Right lobe of liver (tissue), 4 donors: Measurements from ENCODE around the gene ZDHHC14.

ENCODE experiments used
- POLR2A ChIP-seq: fragments of 450-650 bp; IDR thresholded peaks from one replicate; pipeline ENCODE4 v1.6.1; 2017; ENCODE audit warnings: antibody characterized with exemption, mild to moderate bottlenecking
- TF ChIP-seq, protein P1 (sequence below), 4 donors: fragments of 200-600 bp in 3 of 4; fragments of 450-650 bp in 1 of 4; IDR thresholded peaks; one replicate each; pipeline versions ENCODE4 v1.5.1 to v1.8.0; 2016 to 2022; ENCODE audit warnings: antibody characterized with exemption in 4 of 4, mild to moderate bottlenecking in 2 of 4
- donor health status: DM: no; HTN: no; CAD: no.
- donor health status: DM: no; HTN: no; CAD: no.
- donor health status: DM: no; HTN: yes; CAD: no.

DNA sequence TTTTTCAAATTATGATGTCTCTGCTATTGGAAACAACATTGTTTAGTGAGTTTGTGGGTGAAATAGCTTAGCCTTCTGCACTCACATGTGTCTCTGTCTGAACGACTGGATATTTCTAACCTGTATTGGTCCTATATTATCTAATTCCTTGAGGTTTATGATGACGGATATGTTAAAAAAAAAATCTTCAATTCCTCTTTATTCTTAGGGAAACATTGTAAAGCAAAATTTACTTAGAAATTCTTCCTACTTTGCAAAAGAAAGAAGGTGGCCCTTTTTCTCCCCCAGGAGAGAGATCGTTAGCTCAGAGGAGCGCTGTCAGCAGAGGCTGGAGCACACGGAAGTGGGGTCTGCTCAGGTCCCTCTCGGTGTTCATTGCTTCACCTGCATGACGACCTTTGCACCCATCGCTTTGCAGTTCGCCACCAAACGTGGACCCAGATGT lies 149.8 kb downstream of the ZDHHC14 start:
- TF ChIP-seq, protein P1, sequence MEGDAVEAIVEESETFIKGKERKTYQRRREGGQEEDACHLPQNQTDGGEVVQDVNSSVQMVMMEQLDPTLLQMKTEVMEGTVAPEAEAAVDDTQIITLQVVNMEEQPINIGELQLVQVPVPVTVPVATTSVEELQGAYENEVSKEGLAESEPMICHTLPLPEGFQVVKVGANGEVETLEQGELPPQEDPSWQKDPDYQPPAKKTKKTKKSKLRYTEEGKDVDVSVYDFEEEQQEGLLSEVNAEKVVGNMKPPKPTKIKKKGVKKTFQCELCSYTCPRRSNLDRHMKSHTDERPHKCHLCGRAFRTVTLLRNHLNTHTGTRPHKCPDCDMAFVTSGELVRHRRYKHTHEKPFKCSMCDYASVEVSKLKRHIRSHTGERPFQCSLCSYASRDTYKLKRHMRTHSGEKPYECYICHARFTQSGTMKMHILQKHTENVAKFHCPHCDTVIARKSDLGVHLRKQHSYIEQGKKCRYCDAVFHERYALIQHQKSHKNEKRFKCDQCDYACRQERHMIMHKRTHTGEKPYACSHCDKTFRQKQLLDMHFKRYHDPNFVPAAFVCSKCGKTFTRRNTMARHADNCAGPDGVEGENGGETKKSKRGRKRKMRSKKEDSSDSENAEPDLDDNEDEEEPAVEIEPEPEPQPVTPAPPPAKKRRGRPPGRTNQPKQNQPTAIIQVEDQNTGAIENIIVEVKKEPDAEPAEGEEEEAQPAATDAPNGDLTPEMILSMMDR (IDR thresholded peaks at IDR 0.05) = no peak
- TF ChIP-seq POLR2A = peak; percentile 77
